IPS DF 6.9 (cell line): ENCODE measurements around the gene GCKR.

ENCODE experiments used
- DNase-seq: peaks from one replicate; pipeline ENCODE4 v3.0.0-alpha.2; 2013; ENCODE audit warnings: low read depth, low spot score
- H3K27ac ChIP-seq: one replicate; pipeline ENCODE4 v1.5.1; 2013; ENCODE audit warnings: low read length, control low read depth
- H3K27me3 ChIP-seq: 2 replicates; pipeline ENCODE4 v1.6.1; 2013; ENCODE audit warnings: mild to moderate bottlenecking, low read length; ENCODE audit not compliant: control insufficient read depth, insufficient read depth
- H3K36me3 ChIP-seq: 2 replicates; pipeline ENCODE4 v1.6.1; 2013; ENCODE audit warnings: low read length; ENCODE audit not compliant: control insufficient read depth, insufficient read depth
- H3K4me1 ChIP-seq: 2 replicates; pipeline ENCODE4 v1.6.1; 2013; ENCODE audit warnings: low read length; ENCODE audit not compliant: control insufficient read depth, insufficient read depth
- H3K4me3 ChIP-seq: 2 replicates; pipeline ENCODE4 v1.5.1; 2013; ENCODE audit warnings: mild to moderate bottlenecking, low read length
- H3K9me3 ChIP-seq: 2 replicates; pipeline ENCODE4 v1.6.1; 2013; ENCODE audit warnings: low read length, inconsistent platforms; ENCODE audit not compliant: control insufficient read depth, insufficient read depth
- WGBS: extraction: QIAGEN DNeasy Blood & Tissue Kit; methylation state at CpG from one replicate; pipeline ENCODE4 v1.1.7; 2013; ENCODE audit warnings: mixed read lengths, missing lambda C conversion rate; ENCODE audit not compliant: insufficient read length, insufficient coverage; 5-methylcytosine and 5-hydroxymethylcytosine counted together

Gene GCKR

DNA sequence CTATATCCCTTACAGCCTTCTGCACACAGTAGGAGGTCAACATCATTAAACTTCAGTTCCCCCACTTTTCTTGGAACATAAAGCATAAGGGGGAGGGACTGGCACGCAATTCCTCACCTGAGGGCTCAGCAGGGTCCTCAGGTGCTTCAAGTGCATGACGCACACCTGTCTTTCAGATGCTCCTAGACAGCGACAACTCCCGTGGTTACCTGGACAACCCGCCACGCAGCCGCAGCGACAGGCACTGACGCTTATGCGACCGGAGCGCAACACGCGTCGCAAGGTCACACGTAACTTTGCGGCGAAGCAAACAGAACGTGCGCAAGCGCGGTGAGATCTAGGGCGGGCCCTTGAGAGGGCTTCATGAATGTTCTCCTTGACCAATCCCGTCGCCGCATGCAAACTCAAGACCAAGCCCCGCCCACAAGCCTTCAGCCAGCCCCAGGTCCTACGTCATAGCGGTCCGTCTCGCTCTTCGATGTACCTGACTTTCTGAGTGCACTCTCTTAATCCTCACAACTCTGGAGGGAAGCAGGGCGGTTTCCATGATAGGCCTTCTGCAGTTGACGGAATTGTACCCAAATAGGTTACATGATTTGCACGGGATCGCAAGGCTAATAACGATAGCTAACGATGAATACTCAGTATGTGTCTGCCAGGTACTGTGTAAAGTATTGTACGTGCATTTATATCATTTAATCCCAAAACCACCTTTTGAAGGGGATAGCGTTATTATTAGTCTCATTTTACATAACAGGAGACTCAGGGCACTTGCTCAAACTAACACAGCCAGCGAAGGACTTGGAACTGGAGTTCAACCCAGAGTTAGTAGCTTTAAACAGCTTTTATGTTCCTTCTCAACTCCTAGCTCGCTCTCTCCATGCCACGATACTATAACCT is 6.9 kb upstream of the GCKR start, which contains the start of gene IFT172:
Gene IFT172 (minus strand): TSS at position 246 of the 900 bp plus-strand sequence. CDS start 90 bp downstream, at position 156.
- WGBS, result no CpG with 5 or more reads among the region's 43 CpGs
- Histone ChIP-seq H3K27ac (no peak within 1 kb of the TSS), H3K9me3 (no peaks in the 10 kb centered on the region), H3K4me1 (peaks cover 2% of the 10 kb centered on the region; the same call in 1 of the 2 replicates), H3K27me3 (no peaks in the 10 kb centered on the region; the same call in 1 of the 2 replicates), H3K36me3 (no peaks in the 10 kb centered on the region), H3K4me3 (peak within 1 kb of the TSS; percentile 65; the same call in 1 of the 2 replicates)
- peak; percentile 100 for DNase-seq

GRCh38 chr2:27492557-27492956 is 4.1 kb upstream of the GCKR start:
- H3K4me3 ChIP-seq, result no peak overlapping the region
- no peaks in the 10 kb centered on the region for H3K9me3 ChIP-seq
- DNase-seq, result no peak
- peaks cover 2% of the 10 kb centered on the region; the same call in 1 of the 2 replicates for H3K4me1 ChIP-seq
- H3K27me3 ChIP-seq, result no peaks in the 10 kb centered on the region; the same call in 1 of the 2 replicates
- WGBS, result no CpG with 5 or more reads among the region's 4 CpGs
- H3K36me3 ChIP-seq, result no peaks in the 10 kb centered on the region
- no peak overlapping the region for H3K27ac ChIP-seq

GRCh38 chr2:27493948-27494283 is 2.7 kb upstream of the GCKR start:
- no CpG with 5 or more reads among the region's 13 CpGs for WGBS
- Histone ChIP-seq H3K4me3 (no peak overlapping the region; the same call in 1 of the 2 replicates), H3K27ac (no peak overlapping the region), H3K36me3 (no peaks in the 10 kb centered on the region), H3K27me3 (no peaks in the 10 kb centered on the region; the same call in 1 of the 2 replicates), H3K4me1 (peaks cover 2% of the 10 kb centered on the region; the same call in 1 of the 2 replicates), H3K9me3 (no peaks in the 10 kb centered on the region)
- no peak for DNase-seq

DNA sequence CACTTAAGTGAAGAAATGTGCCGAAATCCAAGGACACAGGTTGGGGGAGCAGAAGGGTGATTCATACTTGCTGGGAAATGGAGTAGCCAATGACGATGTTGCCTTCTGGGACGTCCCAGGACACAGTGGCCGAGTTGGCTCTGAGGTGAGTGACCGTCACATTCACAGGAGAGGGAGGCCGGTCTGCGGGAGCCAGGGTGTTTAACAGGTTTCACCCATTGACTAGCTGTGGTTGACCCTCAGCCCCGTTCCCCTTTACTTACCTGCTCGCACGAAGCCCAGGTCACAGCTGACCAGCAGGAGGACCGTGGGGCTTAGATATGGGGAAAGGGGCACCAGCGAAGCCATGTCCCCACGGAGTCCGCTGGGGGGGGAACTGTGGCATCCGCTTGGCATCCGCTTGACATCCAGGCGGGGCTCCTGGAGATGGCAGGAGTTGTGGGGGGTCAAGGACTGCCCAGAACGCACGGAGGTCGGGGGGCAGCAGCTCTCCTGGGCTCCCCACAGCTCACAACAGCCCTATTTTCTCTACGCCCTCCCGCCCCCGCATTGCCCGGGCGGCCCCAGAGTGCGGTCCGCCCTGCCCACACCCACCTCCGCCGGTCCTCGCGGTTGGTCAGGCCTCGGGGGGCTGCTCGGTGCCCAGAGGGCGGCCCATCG is 2.2 kb upstream of the GCKR start:
- no peaks in the 10 kb centered on the region for H3K36me3 ChIP-seq
- WGBS, result no CpG with 5 or more reads among the region's 35 CpGs
- H3K27ac ChIP-seq, result no peak overlapping the region
- peak overlapping the region; percentile 71 for H3K4me3 ChIP-seq
- no peak for DNase-seq
- H3K9me3 ChIP-seq, result no peaks in the 10 kb centered on the region
- peaks cover 2% of the 10 kb centered on the region; the same call in 1 of the 2 replicates for H3K4me1 ChIP-seq
- no peaks in the 10 kb centered on the region; the same call in 1 of the 2 replicates for H3K27me3 ChIP-seq

GRCh38 chr2:27494944-27495554 is 1.6 kb upstream of the GCKR start, which contains the start of gene FNDC4:
Gene FNDC4, minus strand, starts transcription at chr2:27495200. Its CDS starts 521 bp downstream, at chr2:27494679.
- Histone ChIP-seq H3K4me3 (peak within 1 kb of the TSS; percentile 71), H3K36me3 (no peaks in the 10 kb centered on the region), H3K27ac (no peak within 1 kb of the TSS), H3K9me3 (no peaks in the 10 kb centered on the region), H3K27me3 (no peaks in the 10 kb centered on the region; the same call in 1 of the 2 replicates), H3K4me1 (peaks cover 2% of the 10 kb centered on the region; the same call in 1 of the 2 replicates)
- DNase-seq, result no peak
- WGBS, result no CpG with 5 or more reads among the region's 70 CpGs

- no CpG with 5 or more reads among the region's 4 CpGs for WGBS
- Histone ChIP-seq H3K36me3 (no peaks in the 10 kb centered on the region), H3K4me1 (peaks cover 2% of the 10 kb centered on the region; the same call in 1 of the 2 replicates), H3K4me3 (no peak overlapping the region), H3K27ac (no peak overlapping the region), H3K9me3 (no peaks in the 10 kb centered on the region), H3K27me3 (no peaks in the 10 kb centered on the region; the same call in 1 of the 2 replicates)
- DNase-seq, result no peak
Measured at GRCh38 chr2:27495840-27496356, 741 bp upstream of the GCKR start.

- no peak for DNase-seq
- Histone ChIP-seq H3K27ac (no peak overlapping the region), H3K36me3 (no peaks in the 10 kb centered on the region), H3K27me3 (no peaks in the 10 kb centered on the region; the same call in 1 of the 2 replicates), H3K4me1 (peaks cover 2% of the 10 kb centered on the region; the same call in 1 of the 2 replicates), H3K9me3 (no peaks in the 10 kb centered on the region), H3K4me3 (no peak overlapping the region)
- WGBS, result no CpG with 5 or more reads among the region's 4 CpGs
Measured at GRCh38 chr2:27497288-27497627, 619 bp downstream of the GCKR start.

- H3K27ac ChIP-seq, result no peak overlapping the region
- peaks cover 2% of the 10 kb centered on the region; the same call in 1 of the 2 replicates for H3K4me1 ChIP-seq
- DNase-seq, result no peak
- H3K36me3 ChIP-seq, result no peaks in the 10 kb centered on the region
- no peaks in the 10 kb centered on the region for H3K9me3 ChIP-seq
- WGBS, result no CpG with 5 or more reads among the region's 3 CpGs
- no peak overlapping the region for H3K4me3 ChIP-seq
- no peaks in the 10 kb centered on the region; the same call in 1 of the 2 replicates for H3K27me3 ChIP-seq
Measured at GRCh38 chr2:27498975-27499374, 2.3 kb downstream of the GCKR start.

DNA sequence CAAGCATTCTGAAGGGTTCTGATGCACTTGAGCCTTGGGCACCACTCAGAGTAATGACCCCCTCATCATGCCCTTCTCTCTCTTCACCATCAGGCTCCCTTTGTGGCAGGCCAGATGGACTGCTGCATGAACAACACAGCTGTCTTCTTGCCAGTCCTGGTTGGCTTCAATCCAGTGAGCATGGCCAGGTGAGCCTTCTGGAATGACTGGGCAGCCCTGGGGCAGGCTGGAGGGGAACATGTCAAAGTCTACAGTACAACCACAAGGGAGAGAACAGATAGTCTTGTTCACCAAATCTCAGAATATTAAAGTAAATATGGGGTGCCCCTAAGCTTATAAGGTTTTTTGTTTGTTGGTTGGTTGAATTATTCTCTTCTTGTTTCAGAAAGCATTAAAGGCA is 4.4 kb downstream of the GCKR start:
- no peaks in the 10 kb centered on the region for H3K27me3 ChIP-seq
- H3K4me1 ChIP-seq, result no peaks in the 10 kb centered on the region
- no peaks in the 10 kb centered on the region for H3K36me3 ChIP-seq
- no peak overlapping the region for H3K4me3 ChIP-seq
- no peaks in the 10 kb centered on the region for H3K9me3 ChIP-seq
- no peak for DNase-seq
- H3K27ac ChIP-seq, result no peak overlapping the region

- DNase-seq, result no peak
- Histone ChIP-seq H3K27ac (no peak overlapping the region), H3K4me1 (no peaks in the 10 kb centered on the region), H3K36me3 (no peaks in the 10 kb centered on the region), H3K27me3 (no peaks in the 10 kb centered on the region), H3K4me3 (no peak overlapping the region), H3K9me3 (no peaks in the 10 kb centered on the region)
- WGBS, result no CpG with 5 or more reads among the region's 4 CpGs
Measured at GRCh38 chr2:27502142-27502541, 5.5 kb downstream of the GCKR start.
